Parathyroid adenoma (tissue), 2 donors: ENCODE measurements around the gene PCDHGA3.

Experiments used
- H2AFZ ChIP-seq: fragments of 300-600 bp; sonication (generic); one replicate; pipeline ENCODE4 v1.7.0; 2017; ENCODE audit warnings: antibody characterized with exemption, mild to moderate bottlenecking
- H3K27ac ChIP-seq: fragments of 300-600 bp; sonication (generic); one replicate; pipeline ENCODE4 v1.7.0; 2017
- H3K27me3 ChIP-seq: fragments of 300-600 bp; sonication (generic); one replicate; pipeline ENCODE4 v1.7.0; 2017; ENCODE audit warnings: low read length; ENCODE audit not compliant: control insufficient read depth, insufficient read depth
- H3K36me3 ChIP-seq: fragments of 300-600 bp; sonication (generic); one replicate; pipeline ENCODE4 v1.7.0; 2017; ENCODE audit warnings: low read length; ENCODE audit not compliant: control insufficient read depth, insufficient read depth
- H3K4me1 ChIP-seq: fragments of 300-600 bp; sonication (generic); one replicate; pipeline ENCODE4 v1.7.0; 2017; ENCODE audit warnings: control low read depth
- H3K4me2 ChIP-seq: fragments of 300-600 bp; sonication (generic); one replicate; pipeline ENCODE4 v1.7.0; 2017; ENCODE audit warnings: low read length
- H3K4me3 ChIP-seq: fragments of 300-600 bp; sonication (generic); one replicate; pipeline ENCODE4 v1.7.0; 2017; ENCODE audit warnings: low read depth, low read length
- H3K79me2 ChIP-seq: fragments of 300-600 bp; sonication (generic); one replicate; pipeline ENCODE4 v1.7.0; 2017; ENCODE audit warnings: control low read depth
- H3K9ac ChIP-seq: fragments of 300-600 bp; sonication (generic); one replicate; pipeline ENCODE4 v1.7.0; 2017; ENCODE audit warnings: mild to moderate bottlenecking
- H3K9me3 ChIP-seq: fragments of 300-600 bp; sonication (generic); one replicate; pipeline ENCODE4 v1.7.0; 2017; ENCODE audit warnings: low read length; ENCODE audit not compliant: control insufficient read depth
- CTCF ChIP-seq: fragments of 300-600 bp; sonication (generic); IDR thresholded peaks from one replicate; pipeline ENCODE4 v1.7.0; 2017; ENCODE audit warnings: antibody characterized with exemption, mild to moderate bottlenecking
- donor health status: primary hyperparathyroidism.

PCDHGA3 gene

DNA sequence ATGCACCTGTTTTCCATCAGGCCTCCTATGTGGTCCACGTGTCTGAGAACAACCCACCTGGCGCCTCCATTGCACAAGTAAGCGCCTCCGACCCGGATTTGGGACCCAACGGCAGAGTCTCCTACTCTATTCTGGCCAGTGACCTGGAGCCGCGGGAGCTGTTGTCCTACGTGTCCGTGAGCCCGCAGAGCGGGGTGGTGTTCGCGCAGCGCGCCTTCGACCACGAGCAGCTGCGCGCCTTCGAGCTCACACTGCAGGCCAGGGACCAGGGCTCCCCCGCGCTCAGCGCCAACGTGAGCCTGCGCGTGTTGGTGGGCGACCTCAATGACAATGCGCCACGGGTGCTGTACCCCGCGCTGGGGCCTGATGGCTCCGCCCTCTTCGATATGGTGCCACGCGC lies 8.0 kb downstream of the PCDHGA3 start:
- no peaks in the 10 kb centered on the region for H3K27me3 ChIP-seq
- H3K36me3 ChIP-seq: peaks cover 2% of the 10 kb centered on the region
- peaks cover 5% of the 10 kb centered on the region for H3K9me3 ChIP-seq
- no peak overlapping the region for H3K27ac ChIP-seq
- no peaks in the 10 kb centered on the region for H3K4me1 ChIP-seq
- no peak overlapping the region for H3K4me2 ChIP-seq
- no peak for TF ChIP-seq CTCF
- no peaks in the 10 kb centered on the region for H3K79me2 ChIP-seq
- H3K9ac ChIP-seq: no peak overlapping the region
- H3K4me3 ChIP-seq: no peak overlapping the region
- no peak overlapping the region for H2AFZ ChIP-seq

DNA sequence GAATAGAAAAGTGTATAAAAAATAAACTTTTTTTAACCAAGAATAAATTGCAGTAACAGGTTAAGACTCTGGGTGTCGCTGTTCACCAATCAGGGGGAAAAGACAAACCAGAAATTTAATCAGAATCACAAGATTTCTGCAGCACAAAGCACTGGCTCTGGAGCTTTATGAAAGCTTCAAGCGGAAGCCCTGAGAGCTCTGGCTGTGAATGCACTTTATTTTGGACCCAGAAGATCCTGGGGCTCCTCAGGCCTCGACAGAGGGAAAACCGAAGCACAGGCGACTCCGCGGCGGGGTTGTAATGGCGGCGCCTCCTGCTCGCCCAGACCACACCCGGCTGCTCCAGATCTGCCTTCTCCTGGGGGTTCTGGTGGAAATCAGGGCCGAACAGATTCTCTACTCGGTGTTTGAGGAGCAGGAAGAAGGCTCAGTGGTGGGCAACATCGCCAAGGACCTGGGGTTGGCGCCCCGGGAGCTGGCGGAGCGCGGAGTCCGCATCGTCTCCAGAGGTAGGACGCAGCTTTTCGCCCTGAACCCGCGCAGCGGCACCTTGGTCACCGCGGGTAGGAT lies 11.4 kb downstream of the PCDHGA3 start, which contains the start of gene PCDHGA4:
Gene PCDHGA4 (plus strand): TSS at position 122 of the 570 bp plus-strand sequence. CDS start 87 bp downstream, at position 209.
- Histone ChIP-seq H3K4me3 (peak within 1 kb of the TSS; percentile 32), H3K27ac (no peak within 1 kb of the TSS), H3K4me2 (no peak within 1 kb of the TSS), H2AFZ (no peak within 1 kb of the TSS), H3K79me2 (no peaks in the 10 kb centered on the region), H3K36me3 (peaks cover 5% of the 10 kb centered on the region), H3K27me3 (no peaks in the 10 kb centered on the region), H3K9ac (no peak within 1 kb of the TSS), H3K9me3 (peaks cover 5% of the 10 kb centered on the region), H3K4me1 (no peaks in the 10 kb centered on the region)
- TF ChIP-seq CTCF: no peak

- peak overlapping the region; percentile 32 for H3K4me3 ChIP-seq
- no peaks in the 10 kb centered on the region for H3K79me2 ChIP-seq
- H3K36me3 ChIP-seq: peaks cover 5% of the 10 kb centered on the region
- H3K9me3 ChIP-seq: peaks cover 5% of the 10 kb centered on the region
- no peaks in the 10 kb centered on the region for H3K27me3 ChIP-seq
- H3K4me2 ChIP-seq: no peak overlapping the region
- no peak overlapping the region for H2AFZ ChIP-seq
- H3K4me1 ChIP-seq: no peaks in the 10 kb centered on the region
- TF ChIP-seq CTCF: no peak
- no peak overlapping the region for H3K27ac ChIP-seq
- H3K9ac ChIP-seq: no peak overlapping the region
These were observed 12.0 kb downstream of the PCDHGA3 start for GRCh38 chr5:141355641-141356040.

DNA sequence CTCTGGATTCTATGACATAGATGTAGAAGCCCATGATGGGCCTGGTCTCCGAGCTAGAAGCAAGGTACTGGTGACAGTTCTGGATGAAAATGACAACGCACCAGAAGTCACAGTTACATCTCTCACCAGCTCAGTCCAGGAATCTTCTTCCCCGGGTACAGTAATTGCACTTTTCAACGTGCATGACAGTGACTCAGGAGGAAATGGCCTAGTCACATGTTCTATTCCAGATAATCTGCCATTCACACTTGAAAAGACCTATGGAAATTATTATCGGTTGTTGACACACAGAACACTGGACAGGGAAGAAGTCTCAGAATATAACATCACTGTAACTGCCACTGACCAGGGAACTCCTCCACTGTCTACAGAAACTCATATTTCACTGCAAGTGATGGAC lies 12.5 kb downstream of the PCDHGA3 start:
- H3K4me3 ChIP-seq: no peak overlapping the region
- H3K4me2 ChIP-seq: no peak overlapping the region
- no peak overlapping the region for H3K27ac ChIP-seq
- H2AFZ ChIP-seq: no peak overlapping the region
- H3K27me3 ChIP-seq: no peaks in the 10 kb centered on the region
- H3K9me3 ChIP-seq: peaks cover 5% of the 10 kb centered on the region
- no peak overlapping the region for H3K9ac ChIP-seq
- H3K79me2 ChIP-seq: no peaks in the 10 kb centered on the region
- H3K36me3 ChIP-seq: peaks cover 5% of the 10 kb centered on the region
- no peaks in the 10 kb centered on the region for H3K4me1 ChIP-seq
- no peak for TF ChIP-seq CTCF

- no peak for TF ChIP-seq CTCF
- Histone ChIP-seq H3K36me3 (peaks cover 5% of the 10 kb centered on the region), H3K4me2 (no peak overlapping the region), H2AFZ (no peak overlapping the region), H3K9ac (no peak overlapping the region), H3K9me3 (peaks cover 5% of the 10 kb centered on the region), H3K27ac (no peak overlapping the region), H3K4me1 (no peaks in the 10 kb centered on the region), H3K27me3 (no peaks in the 10 kb centered on the region), H3K4me3 (no peak overlapping the region), H3K79me2 (no peaks in the 10 kb centered on the region)
These were observed 13.3 kb downstream of the PCDHGA3 start for GRCh38 chr5:141356950-141357349.
